ENCODE results near the gene HDAC9. TPM values are rescaled to one million over a fixed set of nuclear protein-coding genes. Genes with fewer than 3 reads are reported as not detected.
A peak's percentile ranks its signal among the peaks of the same experiment; 100 is the strongest.

HDAC9 gene
- total RNA-seq, 1 donor from 2014 or later = 13.5 TPM

DNA sequence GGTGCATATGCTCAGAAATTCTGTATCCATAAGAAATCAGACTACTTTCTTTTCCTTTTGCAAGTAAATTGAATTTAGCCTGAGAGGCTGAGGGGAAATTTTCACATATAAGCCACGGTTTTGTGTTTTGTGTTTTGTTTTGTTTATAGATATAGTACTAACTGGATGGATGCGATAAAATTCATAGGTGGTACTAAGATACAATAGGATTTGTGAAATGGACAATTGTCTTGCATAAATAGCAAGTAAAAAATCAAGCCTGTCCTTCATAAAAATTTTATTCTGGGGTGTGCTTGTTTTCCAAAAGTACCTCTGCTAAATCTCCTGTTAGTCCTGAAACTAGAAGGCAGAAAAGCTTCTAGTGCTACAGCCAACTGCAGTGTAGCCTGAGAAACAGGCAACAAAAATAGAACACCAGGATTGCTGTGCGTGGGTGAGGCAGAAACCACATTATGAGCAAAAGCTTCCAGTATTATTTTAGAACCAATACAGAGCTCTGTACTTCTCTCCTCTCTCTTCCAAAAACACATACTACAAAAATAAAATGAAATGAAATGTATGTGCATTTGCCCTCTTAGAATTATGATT lies 634 bp upstream of the HDAC9 start:
- DNase-seq (ENCODE audit: low spot score) = no peak

DNA sequence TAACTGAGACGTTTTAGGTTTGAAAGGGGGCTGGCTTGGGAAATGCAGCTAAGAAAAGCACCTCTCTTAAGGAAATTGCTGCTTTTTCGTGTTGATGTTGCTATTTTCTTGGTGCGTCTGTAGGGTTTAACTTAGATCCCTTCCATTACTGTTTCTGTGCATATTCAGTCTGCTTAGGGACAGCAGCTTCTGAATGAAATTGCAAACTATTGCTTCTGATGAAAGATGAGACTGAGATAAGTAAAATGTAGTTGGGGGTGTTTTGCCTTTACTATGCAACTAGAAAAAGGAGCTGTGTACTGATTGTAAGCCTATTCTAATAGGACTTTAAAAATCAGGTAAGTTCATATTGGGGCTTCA lies 772 bp downstream of the HDAC9 start:
- no peak for DNase-seq (ENCODE audit: low spot score)

DNA sequence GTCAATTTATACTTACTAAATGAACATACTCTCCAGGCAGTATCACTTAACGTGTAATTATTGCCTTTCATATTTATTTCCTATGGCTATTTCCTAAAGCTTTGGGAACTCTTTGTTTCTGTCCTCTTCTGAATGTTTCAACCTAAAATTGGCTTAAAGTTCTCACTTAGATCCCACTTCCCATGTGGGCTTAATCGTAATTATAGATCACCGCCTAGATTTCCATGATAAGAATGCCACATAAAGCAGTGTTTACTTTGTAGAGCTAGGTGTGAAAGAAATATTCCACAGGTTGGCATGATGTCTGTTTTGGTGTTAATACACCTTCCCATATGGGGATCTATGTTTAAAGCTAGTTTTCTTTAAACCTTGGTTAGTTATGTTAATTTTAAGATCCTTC lies 1.5 kb downstream of the HDAC9 start:
- no peak for DNase-seq (ENCODE audit: low spot score)

DNA sequence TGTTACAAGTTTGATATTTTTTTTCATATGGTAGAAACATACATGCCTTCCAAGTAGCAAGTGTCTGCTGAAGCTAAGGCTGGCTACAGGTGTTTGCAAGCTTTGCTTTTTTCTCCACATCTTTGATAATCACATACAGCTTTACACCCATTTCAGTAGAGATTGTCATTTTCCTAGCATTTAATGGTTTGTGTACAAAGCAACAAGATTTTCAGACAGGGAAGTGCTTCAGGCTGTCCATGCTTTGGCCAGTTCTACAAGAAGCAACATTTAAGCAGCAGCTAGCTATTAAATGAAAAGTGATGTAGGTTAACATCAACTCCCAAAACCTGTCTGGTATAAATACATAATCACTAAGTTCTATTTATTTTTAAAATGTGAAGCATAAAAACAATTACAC lies 2.3 kb downstream of the HDAC9 start:
- no peak for DNase-seq (ENCODE audit: low spot score)

DNA sequence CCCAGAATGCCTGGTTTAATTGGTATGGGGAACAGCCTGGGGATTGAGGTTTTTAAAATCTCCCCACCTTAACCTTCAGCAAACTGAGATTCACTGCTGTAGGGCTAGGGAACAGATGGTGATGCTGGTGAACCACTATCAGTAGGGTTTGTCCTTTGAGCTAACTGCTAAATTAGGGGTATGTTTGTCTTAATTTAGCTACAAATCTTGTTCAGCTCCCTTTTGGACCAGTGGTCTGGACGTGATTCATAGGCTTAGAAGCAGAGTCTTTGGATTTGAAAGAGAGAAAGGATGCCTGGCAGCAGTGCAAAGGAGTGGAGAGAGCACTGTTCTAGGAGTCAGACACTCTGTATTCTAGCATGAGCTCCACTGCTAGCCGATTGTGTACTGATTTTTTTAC lies 2.8 kb downstream of the HDAC9 start:
- no peak for DNase-seq (ENCODE audit: low spot score)

DNA sequence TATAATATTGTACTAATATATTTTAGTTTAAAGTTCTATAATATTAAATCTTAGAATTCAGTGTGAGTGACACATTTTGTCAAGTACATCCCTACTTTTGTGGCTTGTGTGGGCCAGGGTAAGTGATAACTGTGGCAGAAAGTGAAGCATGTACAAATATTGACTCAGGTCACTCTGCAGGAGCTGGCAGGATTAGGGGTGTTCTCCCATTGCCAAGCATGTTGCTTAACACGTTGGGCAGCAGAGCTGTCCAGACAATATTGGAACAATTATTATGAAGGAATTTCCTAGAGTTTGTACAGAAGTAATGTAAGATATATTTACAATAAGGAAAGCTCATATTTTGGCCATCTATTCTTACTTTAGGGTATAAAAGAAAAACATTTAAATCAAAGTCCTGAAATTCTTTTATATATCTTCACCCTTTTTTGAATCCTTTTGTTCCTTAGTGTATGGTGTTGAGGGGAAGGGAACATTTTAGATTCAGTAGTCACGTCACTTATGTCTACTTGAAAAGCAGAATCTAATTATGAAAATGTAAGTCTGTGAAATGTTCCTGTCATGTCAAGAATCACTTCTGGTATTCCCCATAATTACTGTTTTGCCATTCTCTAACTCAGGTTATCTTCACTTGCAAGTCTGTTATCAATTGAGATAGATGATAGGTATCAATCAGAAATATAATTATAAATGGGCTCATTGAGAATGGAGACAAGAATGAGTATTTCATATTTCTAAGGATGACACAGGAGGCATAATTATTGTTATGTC lies 4.0 kb downstream of the HDAC9 start:
- DNase-seq (ENCODE audit: low spot score) = peak; percentile 49

DNA sequence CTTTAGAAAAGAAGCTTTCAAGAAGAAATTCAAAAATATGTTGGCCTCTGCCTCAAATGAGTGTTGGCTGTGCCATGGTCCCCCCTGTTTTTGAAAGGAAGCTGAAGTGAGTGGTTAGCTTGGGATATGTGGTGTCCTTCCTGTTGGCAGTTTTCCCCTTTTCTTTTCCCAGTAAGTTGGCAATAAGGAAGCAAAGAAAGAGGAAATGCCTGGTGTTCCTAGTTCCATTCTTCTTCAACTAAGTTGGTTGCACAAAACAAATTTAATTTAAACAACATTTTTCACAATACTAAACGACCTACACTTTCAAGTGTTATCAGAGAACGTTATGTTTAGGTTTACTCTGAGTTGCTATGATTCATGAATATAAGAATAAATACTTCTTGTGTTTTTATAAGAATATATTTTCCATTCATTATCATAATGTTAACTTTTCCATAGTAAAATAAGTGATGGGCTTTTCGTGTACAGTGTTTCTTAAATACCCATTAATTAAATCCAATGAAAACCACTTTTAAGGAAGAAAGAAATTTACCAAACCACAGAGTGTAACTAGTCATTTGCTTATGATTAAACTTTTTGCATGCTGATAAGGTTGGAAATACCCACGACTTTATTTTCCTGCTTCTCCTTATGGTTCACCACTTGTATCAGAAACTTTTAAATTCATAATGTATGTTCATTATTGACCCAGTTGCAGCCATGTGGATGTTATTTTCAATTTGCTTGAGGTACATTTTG lies 7.7 kb downstream of the HDAC9 start:
- DNase-seq (ENCODE audit: low spot score) = no peak

DNA sequence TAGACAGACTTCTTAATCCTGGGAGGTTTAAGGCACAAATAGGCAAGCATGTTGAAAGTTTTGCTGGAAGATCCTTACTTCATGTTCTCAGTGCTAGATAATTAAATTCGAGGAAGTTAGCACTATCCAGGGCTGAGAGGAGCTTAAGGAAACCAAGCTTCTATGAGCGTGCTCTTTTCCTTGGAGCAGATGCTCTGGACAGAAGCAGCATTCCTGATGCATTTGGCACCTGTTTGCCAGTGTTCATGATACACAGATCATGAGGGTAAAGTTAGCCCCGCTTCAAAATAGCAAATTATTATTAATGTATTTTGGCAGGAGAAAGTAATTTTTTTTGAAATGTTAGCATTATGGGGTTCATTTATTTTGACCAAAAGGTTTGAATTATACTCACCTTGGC lies 9.4 kb downstream of the HDAC9 start:
- DNase-seq (ENCODE audit: low spot score) = no peak

DNA sequence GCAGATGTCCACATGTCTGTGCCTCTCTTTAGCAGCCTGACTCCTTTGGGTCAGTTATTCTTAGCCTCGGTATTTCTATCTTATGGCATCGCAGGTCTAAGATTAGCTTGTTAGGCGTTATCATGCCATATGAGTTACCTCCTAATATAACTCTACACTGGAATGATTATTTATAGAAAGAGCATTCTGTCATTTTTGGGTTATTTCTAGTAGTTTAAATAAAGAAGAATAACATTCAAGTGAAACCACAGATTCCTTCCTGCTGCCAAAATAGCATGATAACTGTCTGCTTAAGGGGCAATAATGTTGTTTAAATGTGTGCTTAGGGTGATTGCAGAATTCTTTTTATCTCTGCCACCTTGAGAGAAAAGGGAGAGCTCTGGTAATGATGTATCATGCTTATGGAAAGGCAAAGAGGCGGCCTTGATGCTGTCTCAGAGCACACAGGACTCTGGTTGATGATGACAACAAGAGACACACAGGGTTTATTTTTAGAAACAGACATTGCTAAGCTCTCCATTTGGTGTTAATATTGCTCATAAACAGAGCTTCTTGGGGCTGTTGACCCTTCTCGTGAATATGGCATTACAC lies 10.4 kb downstream of the HDAC9 start:
- DNase-seq (ENCODE audit: low spot score) = no peak

DNA sequence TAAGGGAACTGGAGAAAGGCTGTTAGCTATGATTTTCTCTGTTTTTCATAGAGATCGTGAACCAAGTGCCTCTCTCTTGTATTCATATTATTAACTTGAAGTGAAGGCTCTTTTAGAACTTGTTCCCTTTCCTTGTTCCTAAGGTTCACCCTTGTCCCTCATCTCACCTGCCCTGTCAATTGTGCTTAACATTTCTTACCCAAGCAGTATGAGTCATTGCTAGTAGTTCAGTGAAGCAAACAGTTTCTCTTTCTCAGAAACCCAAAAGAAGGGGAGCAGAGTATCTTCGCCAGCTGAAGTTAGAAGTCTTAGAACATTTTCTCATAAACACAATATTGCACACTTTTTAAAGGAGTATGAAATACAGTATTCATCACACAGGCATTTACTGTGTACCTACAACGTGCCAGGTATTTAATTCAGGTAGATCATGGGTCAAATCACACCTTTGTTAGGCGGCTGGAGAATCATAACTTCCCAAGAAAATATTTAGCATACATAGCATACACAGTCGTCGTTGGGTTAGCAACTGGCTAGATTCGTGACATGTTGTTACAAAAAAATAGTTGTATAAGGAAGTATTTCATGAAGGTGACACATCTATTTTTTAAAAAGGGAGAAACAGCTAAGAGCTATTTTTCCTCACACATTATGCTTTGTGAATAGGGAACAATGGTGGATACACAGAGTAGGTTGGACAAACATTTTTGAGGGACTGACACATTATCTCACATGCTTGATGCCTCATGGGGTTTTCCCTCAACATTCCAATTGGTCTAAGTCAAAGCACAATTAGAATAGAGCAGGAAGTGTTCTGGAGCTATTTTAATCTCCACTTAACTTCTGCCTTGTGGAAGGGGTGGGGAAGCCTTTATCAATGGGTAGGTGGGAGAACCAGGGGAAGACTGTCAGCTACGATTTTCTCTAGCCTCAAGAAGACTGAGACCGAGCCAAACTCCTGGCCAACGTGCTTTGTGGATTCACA lies 13.2 kb downstream of the HDAC9 start:
- peak; percentile 40 for DNase-seq (ENCODE audit: low spot score)

DNA sequence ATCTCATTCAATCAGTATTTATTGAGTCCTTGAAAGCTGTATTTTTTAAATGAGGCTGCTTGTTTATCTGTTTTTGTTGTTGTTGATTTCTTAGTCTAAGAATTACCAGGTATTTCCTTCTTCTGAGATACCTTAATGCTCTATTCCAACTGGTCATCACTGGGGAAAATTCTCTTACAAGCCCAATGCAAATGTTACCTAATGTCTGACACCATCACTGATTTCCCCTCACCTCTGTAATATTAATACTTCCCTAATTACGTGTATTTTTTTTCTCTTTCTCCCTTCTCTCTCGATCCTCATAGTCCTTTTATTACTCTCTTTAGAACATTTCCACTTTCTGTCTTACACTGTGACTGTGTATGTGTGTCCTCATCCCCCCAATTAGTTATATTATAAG lies 13.9 kb downstream of the HDAC9 start:
- no peak for DNase-seq (ENCODE audit: low spot score)

DNA sequence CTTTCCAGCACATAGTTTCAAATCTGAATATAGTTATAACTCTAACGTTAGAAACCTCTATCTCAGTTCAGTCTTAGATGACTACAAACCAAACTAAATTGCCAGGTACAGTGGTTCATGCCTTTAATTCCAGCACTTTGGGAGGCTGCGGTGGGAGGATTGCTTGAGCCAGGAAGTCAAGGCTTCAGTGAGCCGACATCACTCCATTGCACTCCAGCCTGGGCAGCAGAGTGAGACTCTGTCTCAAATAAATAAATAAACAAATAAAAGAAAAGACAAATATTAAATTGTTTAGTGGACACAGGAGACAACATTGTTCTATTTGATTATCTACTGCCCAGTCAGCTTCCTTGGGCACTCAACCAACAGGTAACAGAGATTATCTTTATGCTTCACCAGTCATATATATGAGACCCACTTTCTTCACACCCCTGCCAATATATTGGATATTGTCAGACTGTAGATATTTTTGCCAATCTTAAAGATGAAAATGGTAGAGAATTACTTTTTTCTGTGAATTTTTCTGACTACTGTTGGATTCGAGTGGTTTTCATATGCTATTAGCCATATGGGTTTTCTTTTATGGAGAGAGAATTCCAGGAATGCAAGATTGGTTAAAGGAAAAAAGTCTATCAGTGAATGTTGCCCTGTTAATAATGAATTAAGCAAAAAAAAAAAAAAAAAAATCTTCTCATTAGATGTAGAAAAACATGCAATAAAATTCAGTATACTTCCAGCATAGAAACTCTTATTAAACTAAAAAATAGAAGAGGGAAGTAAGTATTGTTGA lies 16.0 kb downstream of the HDAC9 start:
- DNase-seq (ENCODE audit: low spot score) = no peak

DNA sequence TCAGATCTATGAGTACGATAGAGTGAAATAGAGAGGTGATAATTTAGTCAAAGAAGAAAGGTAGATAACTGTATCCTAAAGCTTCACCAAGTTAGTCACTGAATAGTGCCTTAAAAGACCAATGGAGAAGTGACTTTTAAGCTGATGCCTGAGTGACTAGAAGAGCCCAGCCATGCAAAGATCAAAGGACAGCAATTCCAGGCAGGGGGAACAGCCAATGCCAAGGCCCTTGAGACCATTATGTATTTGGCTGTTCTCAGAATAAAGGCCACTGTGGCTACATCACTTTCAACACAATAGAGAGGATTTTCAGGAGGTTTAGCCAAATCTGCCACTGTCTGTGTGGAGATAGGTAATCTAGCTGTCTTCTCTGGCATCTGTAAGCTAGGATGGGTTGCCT lies 17.8 kb downstream of the HDAC9 start:
- DNase-seq (ENCODE audit: low spot score) = no peak

DNA sequence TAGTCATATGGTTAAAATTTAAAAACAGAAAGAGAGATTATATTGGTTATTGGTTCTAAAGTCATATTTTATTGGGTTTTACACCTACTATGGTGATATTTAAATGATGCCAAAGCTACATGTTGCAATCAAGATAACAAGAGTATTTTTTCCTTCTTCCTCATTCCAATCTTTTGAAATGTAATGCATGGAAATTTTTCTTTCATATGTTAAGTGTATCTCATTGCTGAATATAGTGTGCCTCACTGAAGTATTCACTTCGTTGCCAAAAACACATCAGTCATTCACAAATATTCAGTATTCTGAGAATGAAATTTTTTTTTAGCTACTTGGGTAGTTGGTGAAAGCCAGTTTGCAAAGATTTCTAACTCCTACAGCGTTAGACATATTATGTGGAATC lies 19.5 kb downstream of the HDAC9 start:
- no peak for DNase-seq (ENCODE audit: low spot score)

DNA sequence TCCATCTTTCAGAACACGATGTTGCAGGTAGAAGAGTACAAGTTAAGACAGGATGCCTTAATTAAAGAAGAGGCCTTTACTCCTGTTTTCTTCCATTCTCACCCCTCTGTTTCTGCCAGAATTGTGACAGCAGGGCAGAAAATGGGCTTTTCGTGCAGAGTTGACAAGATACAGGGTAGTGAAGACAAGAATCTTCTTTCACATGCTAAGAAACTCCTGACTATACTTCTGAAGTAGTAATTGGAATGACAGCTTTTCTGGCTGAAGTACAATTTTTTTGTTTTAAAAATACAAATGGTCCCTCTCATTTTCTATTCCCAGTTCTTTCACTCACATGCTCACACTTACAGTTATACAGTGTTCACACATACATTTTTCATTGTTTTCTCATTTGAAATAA lies 22.1 kb downstream of the HDAC9 start:
- no peak for DNase-seq (ENCODE audit: low spot score)

DNA sequence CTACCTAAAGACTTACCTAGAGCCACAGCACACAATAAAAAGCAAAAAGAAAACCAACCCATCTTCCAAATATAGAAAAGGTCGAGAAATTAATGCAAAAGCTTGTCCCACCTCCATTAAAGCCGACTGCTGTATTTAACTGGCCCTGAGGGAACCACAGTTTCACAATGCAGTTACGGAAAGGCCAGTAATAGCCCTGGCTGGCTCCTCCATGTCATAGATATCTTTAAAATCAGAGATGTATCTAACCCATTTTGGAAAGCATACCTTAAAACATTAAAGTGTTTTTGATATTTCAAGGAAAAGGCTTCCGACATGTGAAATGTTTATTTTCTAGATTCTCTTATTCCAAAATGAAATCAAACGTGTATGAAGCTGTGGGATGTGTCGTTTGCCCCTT lies 23.0 kb downstream of the HDAC9 start:
- no peak for DNase-seq (ENCODE audit: low spot score)

DNA sequence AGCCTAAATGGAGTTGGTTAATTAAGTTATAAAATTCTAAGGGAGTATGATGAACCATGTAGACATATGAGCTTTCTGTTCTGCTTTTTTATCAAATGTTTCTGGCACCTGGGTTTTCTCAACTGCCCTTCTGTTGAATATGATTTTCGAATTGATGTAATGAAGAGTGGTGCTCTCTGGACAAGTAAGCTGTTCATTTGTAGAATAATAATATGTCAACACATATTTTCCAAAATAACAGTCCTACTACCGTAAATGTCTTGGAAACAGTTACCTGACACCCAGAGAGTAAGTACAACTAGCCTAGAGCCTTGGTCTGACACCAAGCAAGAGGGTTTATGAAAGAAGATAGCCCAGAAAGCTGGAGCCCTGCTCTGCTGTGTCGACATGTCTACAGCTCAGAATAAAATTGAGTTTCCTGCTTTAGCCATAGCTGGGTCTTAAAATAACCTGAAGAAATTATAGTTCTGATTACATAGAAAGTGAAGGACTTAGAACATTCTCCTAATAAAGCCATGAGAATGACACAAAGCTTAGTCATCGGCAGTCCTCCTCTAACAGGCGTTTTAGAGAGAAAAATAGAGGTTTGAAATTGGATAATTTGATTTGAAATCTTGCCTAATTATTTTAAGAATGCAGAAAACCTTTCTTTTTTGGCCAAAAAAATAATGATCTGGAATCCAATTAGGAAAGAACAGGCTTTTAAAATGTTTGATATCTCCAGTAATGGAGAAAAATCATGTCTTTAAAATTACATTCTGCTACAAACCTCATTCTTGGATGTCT lies 25.1 kb downstream of the HDAC9 start:
- DNase-seq (ENCODE audit: low spot score) = no peak

DNA sequence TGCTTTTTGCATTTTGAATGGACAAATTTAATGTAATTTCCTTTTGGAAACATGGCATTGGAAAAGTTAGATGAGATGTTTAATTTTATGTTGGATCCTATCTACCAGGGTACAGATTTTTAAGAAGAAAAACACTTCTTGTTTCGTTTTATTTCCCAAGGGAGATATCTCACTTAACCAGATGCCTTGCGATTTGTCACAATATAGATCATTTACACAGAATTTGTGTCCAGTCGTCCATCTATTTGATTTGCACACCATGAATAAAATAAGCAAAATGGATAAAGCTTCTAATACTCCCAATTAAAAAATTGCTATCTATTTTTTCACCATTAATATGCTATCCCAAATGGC lies 25.7 kb downstream of the HDAC9 start:
- no peak for DNase-seq (ENCODE audit: low spot score)

DNA sequence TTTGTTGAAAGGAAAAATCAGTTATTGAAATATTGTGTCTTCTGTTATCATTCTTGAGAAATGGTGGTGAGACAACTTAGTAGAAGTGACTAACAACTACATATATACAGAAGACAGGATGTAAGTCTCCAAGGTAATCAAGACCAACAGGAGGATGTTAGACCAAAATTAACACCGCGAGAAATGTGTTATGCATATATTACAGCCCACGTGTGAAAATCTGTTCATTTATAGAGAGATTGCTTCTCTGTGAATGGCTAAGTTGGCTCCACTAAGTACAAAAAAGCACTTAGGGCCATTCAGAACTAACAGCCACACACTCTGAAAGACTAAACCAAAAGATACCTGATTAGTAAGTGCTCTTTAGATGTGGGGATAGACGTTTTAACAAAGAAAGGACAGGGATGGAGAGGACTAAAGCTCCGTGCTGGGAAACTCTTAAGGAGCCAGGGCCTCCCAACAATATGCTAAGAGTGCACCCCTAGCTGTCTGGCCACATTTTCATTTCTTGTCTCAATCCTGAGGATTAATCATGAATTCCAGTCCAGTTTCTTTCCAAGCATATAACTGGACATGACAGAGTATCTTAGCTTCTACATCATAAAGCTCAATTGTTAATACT lies 26.5 kb downstream of the HDAC9 start:
- no peak for DNase-seq (ENCODE audit: low spot score)

DNA sequence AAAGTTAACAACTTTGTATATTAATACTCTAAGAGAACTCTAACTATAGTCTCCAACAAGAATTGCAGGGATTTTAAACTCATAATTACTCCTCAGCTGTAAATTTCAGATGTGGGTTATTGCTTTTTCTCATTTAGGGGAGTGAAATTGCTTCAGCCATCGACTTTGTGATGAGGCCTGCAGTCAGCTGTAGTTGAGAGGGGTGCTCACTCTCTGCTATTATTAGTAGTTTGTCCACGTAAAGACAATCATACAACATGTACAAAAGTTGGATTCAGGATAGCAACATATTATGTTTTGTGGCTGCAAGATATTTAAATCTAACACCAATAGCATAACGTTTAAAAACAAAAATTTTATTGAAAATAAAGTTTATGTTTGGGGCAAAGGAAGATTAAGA lies 28.7 kb downstream of the HDAC9 start:
- DNase-seq (ENCODE audit: low spot score) = no peak

All from mucosa of gallbladder (tissue), 1 donor.